ENCODE results near the gene ASRGL1. TPM values are rescaled to one million over a fixed set of nuclear protein-coding genes. Genes with fewer than 3 reads are reported as not detected.

The ASRGL1 gene
- total RNA-seq, 6 donors from 2014 or later: 31.2 to 82.8 (median 49.3) TPM

- no peak overlapping the region for H3K4me3 ChIP-seq
- TF ChIP-seq EP300 (IDR thresholded peaks at IDR 0.05) (no peak), POLR2A (IDR thresholded peaks at IDR 0.05) (no peak), CTCF (IDR thresholded peaks at IDR 0.05) (no peak), POLR2AphosphoS5 (IDR thresholded peaks at IDR 0.05) (no peak)
- H3K9me3 ChIP-seq: peaks cover 0 to 6% (median 0%) of the 10 kb centered on the region in 4 donors
- no peak for ATAC-seq (ENCODE audit: low FRiP score in 2 of 2)
- DNase-seq: no peak
- no peak overlapping the region for H3K27ac ChIP-seq
- peaks cover 0 to 13% (median 0%) of the 10 kb centered on the region in 4 donors for H3K4me1 ChIP-seq
- peaks cover 0 to 6% (median 0%) of the 10 kb centered on the region in 4 donors for H3K27me3 ChIP-seq
- H3K36me3 ChIP-seq: no peaks in the 10 kb centered on the region
Measured at GRCh38 chr11:62307950-62308349, 29.3 kb upstream of the ASRGL1 start.

GRCh38 chr11:62309991-62310390 lies 27.3 kb upstream of the ASRGL1 start:
- DNase-seq (no peak), ATAC-seq (ENCODE audit: low FRiP score in 2 of 2) (no peak)
- 57% methylated on average over 6 to 7 of the region's 7 CpGs for WGBS, 2 donors
- peaks cover 0 to 13% (median 0%) of the 10 kb centered on the region in 4 donors for H3K4me1 ChIP-seq
- no peak overlapping the region for H3K27ac ChIP-seq
- no peaks in the 10 kb centered on the region for H3K36me3 ChIP-seq
- H3K27me3 ChIP-seq: peaks cover 0 to 6% (median 0%) of the 10 kb centered on the region in 4 donors
- H3K4me3 ChIP-seq: no peak overlapping the region
- H3K9me3 ChIP-seq: peaks cover 0 to 6% (median 0%) of the 10 kb centered on the region in 4 donors
- TF ChIP-seq CTCF (IDR thresholded peaks at IDR 0.05) (no peak), POLR2A (IDR thresholded peaks at IDR 0.05) (no peak), POLR2AphosphoS5 (IDR thresholded peaks at IDR 0.05) (no peak), EP300 (IDR thresholded peaks at IDR 0.05) (no peak)

GRCh38 chr11:62315431-62315830 lies 21.8 kb upstream of the ASRGL1 start:
- Histone ChIP-seq H3K9me3 (no peaks in the 10 kb centered on the region), H3K4me3 (no peak overlapping the region), H3K27ac (no peak overlapping the region), H3K4me1 (peaks cover 0 to 13% (median 0%) of the 10 kb centered on the region in 4 donors), H3K36me3 (no peaks in the 10 kb centered on the region), H3K27me3 (no peaks in the 10 kb centered on the region)
- 67 to 100% methylated on average over 1 of the region's 1 CpG for WGBS, 2 donors
- ATAC-seq (ENCODE audit: low FRiP score in 2 of 2): no peak
- DNase-seq: no peak
- no peak for TF ChIP-seq POLR2AphosphoS5 (IDR thresholded peaks at IDR 0.05)
- TF ChIP-seq CTCF (IDR thresholded peaks at IDR 0.05): no peak
- TF ChIP-seq POLR2A (IDR thresholded peaks at IDR 0.05): no peak
- no peak for TF ChIP-seq EP300 (IDR thresholded peaks at IDR 0.05)

GRCh38 chr11:62322524-62322923 lies 14.7 kb upstream of the ASRGL1 start:
- Histone ChIP-seq H3K27me3 (no peaks in the 10 kb centered on the region), H3K27ac (no peak overlapping the region), H3K36me3 (no peaks in the 10 kb centered on the region), H3K9me3 (no peaks in the 10 kb centered on the region), H3K4me1 (peaks cover 0 to 5% (median 3%) of the 10 kb centered on the region in 4 donors), H3K4me3 (no peak overlapping the region)
- ATAC-seq (ENCODE audit: low FRiP score in 2 of 2) (no peak), DNase-seq (no peak)
- TF ChIP-seq POLR2A (IDR thresholded peaks at IDR 0.05) (no peak), POLR2AphosphoS5 (IDR thresholded peaks at IDR 0.05) (no peak), CTCF (IDR thresholded peaks at IDR 0.05) (no peak), EP300 (IDR thresholded peaks at IDR 0.05) (no peak)
- 100% methylated on average over 2 of the region's 2 CpGs for WGBS, 2 donors

Measured in upper lobe of left lung (tissue), 6 donors.